HG03025 (cell line): ENCODE data around the gene DMXL1.
"Not testable (repeated sequence)": the region's sequence is repeated elsewhere in the genome, so short reads cannot be mapped to it uniquely, and the experiment has no call there.

Source experiments
- ATAC-seq: cut with Tn5 transposase; IDR thresholded peaks from one replicate; pipeline ENCODE4 v1.9.1; 2021; ENCODE audit warnings: mild to moderate bottlenecking, moderate library complexity; ENCODE audit not compliant: unreplicated experiment, low FRiP score

Gene DMXL1

DNA sequence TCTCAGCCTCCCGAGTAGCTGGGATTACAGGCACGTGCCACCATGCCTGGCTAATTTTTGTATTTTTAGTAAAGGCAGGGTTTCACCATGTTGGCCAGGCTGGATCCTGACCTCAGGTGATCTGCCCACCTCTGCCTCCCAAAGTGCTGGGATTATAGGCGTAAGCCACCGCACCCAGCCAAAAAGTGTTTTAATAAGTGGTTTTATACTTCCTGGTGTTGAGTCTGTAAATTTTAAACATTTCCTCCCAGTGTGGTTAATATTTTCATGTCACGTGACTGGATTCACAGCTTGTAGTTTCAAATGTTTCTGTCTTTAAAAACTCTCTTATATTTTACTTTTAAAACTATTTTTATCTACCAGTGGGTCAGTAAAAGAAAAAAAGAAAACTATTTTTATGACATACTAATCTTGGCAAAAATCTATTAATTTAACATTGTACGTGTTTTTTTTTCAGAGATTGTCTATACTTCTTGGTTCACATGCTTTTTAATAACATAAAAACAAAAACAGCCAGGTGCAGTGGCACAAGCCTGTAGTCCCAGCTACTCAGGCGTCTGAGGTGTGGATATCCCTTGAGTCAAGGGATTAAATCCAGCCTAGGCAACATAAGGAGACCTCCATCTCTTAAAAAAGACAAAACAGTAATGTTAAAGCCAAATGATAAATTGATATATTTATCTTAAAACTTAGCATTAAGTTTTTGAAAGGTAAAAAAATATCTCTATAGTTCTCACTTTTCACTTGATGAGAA is 117.1 kb downstream of the DMXL1 start:
- ATAC-seq = no peak

DNA sequence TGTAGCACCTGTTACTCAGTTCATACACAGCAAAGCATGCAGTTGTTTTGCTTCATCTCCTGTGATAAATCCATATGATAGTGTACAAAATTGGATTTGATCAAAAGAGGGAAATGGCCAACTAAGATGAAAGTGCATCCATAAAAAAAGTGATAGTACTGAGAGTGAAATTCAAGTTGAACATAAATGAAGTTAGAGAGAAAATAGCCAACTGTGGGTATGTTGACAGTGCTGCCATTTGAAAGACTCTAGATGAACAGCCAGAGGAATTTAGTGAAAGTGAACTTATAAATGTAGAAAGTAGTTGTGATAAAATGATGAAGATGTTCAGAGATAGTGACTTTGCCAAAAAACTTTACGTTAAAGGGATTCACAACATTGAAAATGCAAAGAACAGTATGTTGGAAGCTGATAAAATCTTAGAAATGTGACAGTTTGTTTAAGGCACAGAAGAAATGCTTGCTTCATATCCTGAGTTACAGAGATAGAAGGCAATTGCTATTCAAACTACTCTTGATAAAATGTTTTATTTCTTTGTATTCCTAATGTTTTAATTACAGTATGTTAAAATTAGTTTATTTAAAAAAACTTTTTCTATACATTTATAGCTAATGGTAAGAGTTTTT is 119.7 kb downstream of the DMXL1 start:
- no peak for ATAC-seq

DNA sequence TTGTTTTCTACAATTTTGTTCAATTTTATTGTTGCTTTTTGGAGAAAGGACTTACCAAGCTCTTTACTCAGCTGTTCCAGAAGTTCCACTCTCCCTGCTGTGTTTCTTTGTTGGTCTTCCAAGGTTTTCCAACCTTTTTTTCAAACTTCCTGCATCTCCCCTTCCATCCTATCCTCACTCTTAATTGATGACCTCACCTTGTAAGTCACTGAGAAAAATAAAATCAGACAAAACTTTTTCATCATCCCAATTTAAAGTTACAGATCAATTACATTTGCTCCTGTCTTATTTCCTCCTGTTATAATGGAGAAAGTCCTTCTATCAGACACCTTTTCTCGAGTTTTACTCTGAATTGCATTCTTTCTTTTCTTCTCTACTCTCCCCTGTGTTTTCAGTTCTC is 121.1 kb downstream of the DMXL1 start:
- no peak for ATAC-seq

DNA sequence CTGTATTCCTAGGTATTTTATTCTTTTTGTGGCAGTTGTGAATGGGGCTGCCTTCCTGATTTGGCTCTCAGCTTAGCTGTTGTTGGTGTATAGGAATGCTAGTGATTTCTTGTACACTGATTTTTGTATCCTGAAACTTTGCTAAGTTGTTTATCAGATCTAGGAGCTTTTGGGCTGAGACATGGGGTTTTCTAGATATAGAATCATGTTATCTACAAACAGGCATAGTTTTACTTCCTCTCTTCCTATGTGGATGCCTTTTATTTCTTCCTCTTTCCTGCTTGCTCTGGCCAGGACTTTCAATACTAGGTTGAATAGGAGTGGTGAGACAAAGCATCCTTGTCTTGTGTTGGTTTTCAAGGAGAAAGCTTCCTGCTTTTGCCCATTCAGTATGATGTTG is 129.9 kb downstream of the DMXL1 start:
- no peak for ATAC-seq

DNA sequence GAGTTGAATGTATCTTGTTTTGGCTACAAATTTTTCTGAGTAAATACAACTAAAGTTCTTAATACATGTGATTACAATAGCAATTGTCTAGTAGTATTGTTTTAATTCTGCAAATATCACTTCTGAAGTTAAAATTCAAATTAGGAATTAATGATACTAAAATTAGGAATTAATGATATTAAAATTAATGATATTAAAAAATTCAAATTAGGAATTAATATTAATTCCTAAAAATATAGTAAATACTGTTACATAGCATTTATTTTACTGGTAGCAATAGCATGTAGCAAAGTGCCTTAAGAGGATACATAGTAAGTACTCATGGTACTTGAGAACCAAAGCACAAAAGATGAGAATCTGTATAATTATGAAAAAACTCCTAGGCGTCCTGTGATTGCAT is 136.2 kb downstream of the DMXL1 start:
- ATAC-seq = no peak

DNA sequence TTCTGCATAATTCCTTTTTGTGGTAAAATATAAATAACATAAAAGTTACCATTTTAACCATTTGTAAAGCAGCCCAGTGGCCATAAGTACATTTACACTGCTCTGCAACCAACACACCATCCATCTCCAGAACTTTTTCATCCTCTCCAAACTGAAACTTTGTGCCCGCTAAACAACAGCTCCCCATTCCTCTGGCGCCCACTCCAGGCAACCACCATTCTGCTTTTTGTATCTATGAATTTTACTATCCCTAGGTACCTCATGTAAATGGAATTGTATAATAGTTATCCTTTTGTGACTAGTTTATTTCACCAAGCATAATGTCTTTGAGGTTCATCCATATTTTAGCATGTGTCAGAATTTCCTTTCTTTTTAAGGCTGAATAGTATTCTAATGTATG is 141.1 kb downstream of the DMXL1 start:
- no peak for ATAC-seq

DNA sequence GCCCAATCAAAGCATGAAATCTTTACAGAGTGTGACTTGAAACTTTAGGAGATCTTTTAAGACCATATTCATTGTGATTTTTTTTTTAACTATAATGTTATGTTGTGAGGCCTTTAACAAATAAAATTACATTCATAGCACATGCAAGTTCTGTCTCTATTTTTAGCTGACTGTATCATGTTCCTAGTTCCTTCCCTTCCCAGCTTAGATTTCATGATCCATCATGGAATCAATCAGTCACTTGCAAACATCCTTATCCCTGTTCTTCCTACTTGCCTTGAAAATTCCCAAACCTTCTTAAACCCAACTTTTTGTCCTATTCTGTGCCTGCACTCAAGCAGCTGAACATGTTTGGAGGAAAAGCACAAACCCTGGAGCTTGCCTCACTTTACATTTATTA is 141.8 kb downstream of the DMXL1 start:
- no peak for ATAC-seq

DNA sequence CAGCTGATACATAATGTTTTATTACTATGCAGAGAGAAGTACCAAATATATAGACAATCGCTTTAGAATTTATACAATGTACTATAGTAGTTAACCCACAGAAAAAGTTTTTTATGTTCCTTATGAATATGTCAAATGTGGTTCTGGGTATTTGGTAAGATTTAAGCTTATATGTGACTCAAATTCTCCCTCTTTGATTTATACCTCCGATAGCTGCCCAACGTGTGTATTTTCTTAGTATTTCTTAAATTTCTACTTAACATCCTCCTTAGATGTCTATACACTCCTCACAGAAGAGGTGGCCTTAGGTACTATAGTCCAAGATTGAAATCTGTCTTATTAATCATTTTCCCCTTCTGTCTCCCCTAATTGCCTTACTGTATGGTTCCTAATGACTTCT is 146.3 kb downstream of the DMXL1 start:
- no peak for ATAC-seq

DNA sequence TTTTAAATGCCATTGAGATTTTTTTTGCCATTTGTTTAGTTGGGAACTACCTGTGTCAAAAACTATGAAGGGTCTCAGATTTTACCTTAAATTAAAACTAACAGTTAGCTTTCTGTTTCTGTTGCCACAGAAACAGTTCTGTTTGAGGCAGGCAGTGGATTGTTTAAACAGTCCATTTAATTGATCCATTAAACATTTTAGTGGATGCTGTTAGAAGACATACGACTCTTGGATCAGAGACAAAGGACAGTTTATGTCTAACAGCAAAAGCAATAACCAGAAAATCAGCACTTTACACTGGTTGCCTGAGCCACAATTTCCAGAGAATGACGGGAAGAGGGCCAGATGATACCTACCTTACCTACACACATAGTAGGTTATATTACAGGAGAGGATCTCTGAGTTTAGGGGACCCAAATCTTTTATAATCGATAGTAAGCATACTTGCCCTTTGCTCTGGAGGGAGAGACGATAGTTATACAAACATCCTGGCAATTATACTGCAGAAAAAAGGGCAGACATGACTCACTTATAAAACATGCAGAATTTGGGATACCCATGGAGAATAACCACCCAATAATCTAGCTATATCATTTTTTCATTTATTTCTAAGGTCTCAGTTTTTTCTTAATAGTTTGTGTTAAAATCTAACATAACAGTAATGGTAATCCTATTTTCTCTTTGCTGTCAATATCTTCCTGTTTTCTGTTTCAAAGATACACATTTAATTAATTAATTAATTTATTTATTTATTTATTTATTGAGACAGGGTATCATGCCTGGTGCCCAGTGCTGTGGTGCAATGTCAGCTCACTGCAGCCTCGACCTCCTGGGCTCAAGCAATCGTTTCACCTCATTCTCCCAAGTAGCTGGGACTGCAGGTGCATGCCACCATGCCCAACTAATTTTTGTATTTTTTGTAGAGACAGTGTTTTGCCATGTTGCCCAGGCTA is 148.2 kb downstream of the DMXL1 start:
- no peak for ATAC-seq

DNA sequence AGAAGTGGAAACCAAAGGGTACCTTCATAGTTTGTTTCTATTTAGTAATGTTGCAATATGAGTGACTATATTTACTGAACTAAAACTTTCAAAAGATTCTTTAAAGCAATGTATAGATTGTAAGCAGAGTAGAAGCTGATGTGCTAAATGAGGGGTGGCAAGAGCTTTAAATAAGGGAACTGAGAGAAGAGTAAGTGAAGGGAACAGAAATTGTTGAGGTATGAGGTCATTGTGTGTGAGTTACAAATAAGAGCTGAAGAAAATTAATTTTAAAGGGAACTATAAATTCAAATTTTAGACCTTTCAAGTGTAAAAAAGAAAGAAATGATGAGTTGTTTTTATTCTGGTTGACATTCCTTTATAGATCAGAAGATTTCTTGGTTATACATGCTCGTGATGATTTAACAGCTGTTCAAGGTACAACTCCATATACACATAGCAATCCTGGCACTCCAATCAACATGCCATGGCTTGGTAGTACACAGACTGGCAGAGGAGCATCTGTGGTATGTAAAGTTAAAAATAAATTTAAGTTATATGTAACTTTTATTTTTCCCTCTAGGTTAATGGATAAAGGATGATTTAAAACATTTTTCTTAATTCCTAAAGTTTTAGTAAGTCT is 149.8 kb downstream of the DMXL1 start:
- peak; percentile 83 for ATAC-seq

DNA sequence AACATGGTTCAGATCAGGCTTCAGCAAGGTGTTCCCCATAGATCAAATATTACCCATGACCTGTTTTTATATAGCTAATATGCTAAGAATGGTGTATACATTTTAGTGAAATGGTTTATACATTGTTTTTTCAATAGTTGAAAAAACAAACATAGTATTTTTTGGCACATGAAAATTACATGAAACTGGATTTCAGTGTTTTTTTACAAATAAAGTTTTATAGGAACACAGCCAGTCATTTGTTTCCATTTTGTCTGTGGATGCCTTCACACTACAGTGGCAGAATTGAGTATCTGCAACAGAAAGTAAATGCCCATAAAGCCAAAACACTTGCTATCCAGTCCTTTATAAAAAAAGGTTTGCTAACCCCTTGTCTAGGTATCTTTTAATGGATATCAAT is 150.4 kb downstream of the DMXL1 start:
- no peak for ATAC-seq

DNA sequence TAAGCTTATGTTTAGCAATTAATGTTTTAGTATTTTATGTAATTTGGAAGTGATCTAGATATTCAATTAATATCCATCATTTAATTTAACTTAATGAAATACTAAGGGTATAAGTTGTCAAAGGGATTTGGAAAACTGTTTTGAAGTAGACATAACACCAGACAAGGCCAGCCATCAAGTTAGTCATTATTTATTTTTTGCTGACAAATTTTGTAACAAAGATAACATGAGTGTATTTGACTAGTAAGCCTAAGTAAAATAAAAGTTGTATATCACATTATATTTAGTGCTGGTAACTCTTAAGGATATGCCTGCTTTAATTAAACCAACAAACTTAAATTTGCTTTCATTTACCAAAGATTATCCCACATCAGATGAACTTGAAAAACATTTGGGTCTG is 159.1 kb downstream of the DMXL1 start:
- ATAC-seq = no peak

DNA sequence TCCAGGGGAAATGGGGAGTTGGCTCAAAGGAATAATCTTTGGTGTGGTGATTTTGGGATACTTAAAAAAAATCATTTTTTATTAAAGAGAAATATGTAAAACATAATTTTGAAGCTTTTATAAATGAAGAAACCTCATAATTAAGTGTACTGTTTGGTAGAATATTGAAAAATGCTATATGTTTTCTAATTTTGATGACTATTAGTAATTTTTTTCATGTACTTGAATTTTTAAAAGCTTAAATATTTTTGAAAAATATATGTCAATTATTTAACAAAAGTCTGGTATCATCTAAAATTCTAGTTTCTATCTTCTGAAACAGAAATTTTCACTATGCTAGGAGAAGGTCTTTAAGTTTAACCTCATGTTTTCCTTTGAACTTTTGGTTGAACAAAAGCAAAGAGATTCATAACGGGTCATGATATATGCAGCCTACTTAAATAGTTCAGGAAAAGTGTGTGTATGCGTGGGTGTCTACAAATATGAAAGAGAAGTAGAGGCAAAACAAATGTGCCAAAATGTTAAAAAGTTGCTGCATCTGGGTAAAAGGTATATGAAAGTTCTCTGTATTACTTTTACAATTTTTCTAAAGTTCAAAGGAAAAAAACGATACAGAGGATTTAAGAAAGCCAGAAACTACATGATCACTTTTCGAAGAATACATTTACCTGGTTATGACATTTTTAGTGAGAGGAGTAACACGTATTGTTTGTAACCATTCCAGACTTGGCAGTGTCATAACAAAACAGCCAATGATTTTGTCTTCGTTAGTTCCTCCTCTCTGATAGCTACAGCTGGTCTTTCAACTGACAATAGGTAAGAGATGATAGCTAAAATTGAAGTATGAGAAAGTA is 167.6 kb downstream of the DMXL1 start:
- no peak for ATAC-seq

DNA sequence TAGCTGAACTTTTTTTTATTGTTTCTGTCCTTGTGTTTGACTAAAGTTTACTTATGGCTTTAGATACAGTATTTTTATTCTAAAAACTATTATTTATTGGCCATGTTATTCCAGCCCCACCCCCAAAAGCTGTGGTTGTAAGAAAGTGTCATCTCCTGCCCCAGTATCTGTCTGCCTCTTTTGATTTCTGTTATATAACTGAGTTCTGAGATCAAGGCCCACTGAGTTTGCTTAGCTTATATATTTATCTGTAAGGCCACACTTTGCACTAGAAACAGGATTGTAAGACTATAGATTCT is 168.2 kb downstream of the DMXL1 start:
- no peak for ATAC-seq

DNA sequence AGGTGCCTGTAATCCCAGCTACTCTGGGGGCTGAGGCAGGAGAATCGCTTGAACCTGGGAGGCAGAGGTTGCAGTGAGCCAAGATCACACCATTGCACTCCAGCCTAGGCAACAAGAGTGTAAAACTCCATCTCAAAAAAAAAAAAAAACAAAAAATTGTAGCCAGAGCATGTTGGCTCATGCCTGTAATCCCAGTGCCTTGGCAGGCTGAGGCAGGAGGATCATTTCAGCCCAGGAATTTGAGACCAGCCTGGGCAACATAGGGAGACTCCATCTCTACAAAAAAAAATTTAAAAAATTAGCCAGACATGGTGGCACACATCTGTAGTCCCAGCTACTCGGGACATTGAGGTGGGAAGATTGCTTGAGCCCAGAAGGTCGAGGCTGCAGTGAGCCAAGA is 168.9 kb downstream of the DMXL1 start:
- ATAC-seq = not testable (repeated sequence)

DNA sequence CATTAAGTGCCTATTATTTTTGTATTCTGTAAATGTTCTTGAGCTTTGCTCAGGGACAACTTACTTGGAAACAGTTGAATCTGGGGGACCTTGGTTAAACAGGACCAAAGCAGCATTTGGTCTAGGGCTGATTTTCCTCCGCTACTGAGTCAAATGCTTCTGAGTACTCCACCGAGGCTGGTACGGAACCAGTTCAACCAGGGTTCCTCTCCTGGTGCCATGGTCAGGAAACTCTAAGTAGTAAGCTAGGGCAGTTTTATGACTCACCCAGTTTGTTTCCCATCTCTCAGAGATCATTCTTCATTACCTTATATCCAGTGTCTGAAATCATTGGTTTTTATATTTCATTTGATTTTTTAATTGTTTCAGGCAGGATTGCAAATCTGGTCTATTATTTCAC is 173.0 kb downstream of the DMXL1 start:
- no peak for ATAC-seq

DNA sequence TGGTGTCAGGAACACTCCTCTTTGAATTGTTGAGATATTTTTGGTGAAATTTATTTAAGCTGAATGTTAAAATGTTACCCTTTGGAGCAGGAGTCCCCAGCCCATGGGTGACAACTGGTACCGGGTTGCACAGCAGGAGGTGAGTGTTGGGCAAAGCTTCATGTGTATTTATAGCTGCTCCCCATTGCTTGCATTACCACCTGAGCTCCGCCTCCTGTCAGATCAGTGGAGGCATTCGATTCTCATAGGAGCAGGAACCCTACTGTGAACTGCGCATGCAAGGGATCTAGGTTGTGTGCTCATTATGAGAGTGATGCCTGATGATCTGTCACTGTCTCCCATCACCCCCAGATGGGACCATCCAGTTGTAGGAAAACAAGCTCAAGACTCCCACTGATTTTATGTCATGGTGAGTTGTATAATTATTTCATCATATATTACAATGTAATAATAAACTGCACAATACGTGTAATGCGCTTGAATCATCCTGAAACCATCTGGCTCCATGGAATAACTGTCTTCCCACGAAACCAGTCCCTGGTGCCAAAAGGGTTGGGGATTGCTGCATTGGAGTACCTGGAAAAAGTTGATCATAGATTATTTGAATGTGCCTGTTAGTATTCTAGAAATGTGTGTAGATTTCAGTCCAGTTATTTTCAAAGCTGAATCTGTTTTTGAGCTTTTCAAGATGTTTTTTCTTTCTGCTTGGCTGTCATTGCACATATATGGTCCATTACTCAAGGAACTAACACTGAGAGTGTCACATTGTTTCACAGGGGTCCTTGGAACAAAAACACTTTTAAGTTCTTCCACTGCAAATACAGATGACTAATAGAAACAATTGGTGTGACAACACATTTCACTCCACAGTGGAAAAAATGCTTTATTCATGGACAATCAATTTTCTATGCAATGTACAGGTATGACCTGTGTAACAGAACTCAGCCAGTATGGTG is 180.3 kb downstream of the DMXL1 start:
- no peak for ATAC-seq

DNA sequence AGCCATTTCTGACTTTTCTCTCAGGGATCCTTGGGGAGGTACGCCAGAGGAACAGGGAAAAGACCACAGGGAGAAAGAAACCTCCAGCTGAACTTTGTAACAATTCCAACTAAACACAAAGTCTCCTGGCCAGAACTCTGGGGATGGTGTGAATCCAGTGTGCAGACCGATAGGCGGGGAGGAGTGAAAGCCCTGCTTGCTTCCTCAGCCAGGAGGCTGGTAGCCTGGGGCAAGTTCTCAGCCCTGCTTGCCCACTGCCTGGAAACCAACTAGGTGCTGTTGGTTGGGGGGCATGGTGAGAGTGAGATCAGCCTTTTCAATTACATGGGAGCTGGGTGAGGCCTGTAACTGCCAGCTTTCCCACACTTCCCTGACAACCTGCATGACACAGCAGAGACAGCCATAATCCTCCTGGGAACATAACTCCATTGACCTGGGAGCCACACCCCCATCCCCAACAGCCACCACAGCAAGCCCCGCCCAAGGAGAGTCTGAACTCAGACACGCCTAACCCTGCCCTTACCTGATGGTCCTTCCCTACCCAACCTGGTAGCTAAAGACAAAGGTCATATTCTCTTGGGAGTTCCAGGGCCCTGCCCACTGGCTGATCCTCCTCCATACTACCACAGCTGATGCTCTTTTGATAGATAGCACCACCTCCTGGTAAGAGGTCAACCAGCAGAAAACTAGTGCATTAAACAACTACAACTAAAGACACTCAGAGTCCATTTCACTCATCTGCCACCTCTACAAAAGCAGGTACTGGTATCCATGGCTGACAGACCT is 184.9 kb downstream of the DMXL1 start:
- no peak for ATAC-seq
